Measurements from ENCODE around the gene RIN3. TPM values are rescaled to one million over a fixed set of nuclear protein-coding genes. Genes with fewer than 3 reads are reported as not detected.

The RIN3 gene
- total RNA-seq, 1 donor from 2014 or later = 6.9 TPM

- no peak for DNase-seq
These were observed 61.6 kb downstream of the RIN3 start for GRCh38 chr14:92575061-92575747.

DNA sequence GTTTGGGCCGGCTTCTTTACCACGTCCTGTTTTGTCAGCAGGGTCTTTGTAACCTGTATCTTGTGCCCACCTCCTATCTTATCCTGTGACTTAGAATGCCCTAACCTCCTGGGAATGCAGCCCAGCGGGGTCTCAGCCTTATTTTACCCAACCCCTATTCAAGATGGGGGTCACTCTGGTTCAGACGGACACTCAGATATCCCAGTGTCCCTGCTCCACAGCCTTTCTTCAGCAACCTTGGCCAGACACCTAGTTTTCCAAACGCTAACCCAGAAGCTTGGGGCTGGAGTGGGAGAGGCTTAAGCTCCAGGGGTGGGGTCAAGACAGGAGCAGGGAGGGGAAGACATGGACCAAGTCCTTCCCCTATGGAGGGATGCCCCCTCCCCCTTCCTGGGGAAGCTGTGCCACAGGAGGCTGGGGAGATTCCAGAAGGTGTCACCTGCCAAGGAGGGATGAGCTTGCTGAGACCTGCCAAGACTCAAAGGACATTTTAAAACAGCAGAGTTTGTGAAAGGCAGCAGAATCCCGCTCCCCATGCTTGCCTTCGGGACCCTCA is 62.2 kb downstream of the RIN3 start:
- DNase-seq = no peak

- DNase-seq = no peak
These were observed 63.8 kb downstream of the RIN3 start for GRCh38 chr14:92577321-92577742.

DNA sequence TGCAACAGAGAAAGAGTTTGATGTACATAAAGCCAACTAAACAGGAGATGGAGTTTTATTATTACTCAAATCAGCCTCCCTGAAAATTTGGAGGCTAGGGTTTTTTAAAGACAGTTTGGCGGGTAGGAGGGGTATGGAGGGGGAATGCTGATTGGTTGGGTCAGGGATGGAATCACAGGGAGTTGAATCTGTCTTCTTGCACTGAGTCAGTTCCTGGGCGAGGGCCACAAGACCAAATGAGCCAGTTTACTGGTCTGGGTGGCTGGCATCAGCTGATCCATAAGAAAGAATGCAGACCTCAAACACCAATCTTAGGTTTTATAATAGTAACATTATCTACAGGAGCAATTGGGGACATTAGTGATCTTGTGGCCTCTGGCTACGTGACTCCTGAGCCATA is 64.9 kb downstream of the RIN3 start:
- no peak for DNase-seq

- no peak for DNase-seq
These were observed 65.8 kb downstream of the RIN3 start for GRCh38 chr14:92579244-92579936.

GRCh38 chr14:92581206-92581605 is 67.6 kb downstream of the RIN3 start:
- DNase-seq = no peak

- no peak for DNase-seq
These were observed 68.5 kb downstream of the RIN3 start for GRCh38 chr14:92581966-92582566.

DNA sequence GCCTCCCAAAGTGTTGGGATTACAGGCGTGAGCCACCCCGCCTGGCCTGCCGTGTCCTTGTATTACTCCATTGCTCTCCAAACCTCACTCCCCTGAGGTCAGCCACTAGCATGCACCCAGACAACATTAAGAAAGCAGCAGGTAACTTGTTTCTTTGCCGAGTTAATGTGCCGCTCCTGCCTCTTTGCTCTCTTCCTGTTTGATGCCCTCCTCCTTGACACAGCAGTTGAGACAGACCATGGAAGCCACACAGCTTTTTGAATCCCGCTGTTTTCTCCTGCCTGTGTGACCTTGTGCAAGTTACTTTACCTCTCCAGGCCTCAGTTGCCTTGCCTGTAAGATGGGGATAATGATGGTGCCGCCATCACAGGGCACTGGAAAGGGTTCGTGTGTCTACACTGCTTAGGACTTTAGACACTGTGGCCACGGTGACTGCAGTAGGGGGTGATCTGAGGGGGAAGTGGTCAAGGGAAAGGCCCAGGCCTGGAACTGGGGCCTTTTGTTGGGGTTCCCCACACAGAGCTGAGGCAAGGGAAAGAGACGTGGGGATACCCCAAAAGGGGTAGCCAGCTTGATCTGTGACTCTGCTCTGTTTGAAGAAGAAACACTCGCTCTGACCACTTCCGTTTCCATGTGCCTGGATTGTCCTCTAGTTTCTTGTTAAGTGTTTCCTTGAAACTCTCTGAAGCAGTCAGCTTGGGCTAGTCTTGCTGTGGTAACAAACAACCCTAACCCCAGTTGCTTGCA is 69.3 kb downstream of the RIN3 start:
- no peak for DNase-seq

DNA sequence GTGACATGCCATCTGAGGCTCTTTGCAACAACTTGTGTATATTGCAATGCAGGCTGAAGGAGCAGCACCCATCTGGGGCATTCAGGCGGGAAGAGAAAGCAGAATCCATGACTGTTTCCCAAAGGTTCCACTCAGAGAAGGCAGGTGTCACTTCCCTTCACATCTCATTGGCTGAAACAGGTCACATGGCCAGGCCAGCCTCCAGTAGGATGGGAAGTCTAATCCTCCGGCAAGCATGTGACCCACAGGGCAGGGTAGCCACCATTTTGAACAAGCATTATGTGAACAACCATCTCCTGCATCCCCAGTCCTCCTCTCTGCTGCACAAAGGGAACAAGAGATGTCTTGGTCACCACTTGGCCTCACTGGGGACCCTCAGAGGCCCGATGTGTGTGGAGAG is 70.6 kb downstream of the RIN3 start:
- no peak for DNase-seq

- DNase-seq = no peak
These were observed 71.2 kb downstream of the RIN3 start for GRCh38 chr14:92584816-92585215.

DNA sequence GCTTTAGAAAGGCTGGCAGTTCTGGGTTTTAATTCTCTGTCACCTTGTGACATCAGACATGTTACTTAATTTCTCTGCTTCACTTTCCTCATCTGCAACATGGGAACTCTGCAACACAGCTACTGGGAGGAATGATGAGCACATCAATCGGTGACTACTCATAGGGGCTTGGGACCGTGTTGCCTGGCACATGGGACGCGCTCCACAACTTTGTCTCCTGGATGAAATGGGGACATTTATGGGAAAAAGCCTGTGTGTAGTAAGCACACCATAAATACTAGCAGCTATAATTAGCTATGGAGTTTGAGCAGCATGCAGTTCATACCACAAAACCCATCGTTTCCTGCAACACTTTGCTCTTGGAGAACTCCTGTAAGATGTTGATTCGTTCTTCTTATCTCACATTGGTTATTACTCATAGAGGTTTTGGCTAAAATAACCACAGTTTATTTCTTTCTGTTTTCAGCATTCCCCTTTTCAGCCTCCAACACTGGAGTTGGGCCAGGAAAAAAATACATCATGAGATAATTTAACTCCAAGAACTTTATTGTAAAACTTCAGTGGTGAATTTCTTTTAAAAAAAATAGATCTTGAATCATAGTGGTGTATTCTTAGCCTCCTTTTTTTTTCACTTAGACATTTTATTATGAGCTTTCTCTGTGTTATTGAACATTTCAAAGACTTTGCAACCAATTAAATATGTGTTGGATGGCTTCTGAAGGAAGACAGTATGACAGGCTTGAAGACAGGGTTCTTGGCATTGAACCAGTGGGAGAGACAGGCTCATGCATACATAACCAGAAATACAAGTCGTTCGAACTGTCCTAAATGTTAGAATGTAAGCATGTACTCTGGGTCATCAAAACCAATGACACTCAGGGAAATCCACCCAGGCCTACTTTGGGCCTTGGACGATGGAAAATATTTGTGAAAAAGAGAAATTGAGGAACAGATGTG is 72.7 kb downstream of the RIN3 start:
- DNase-seq = peak; percentile 80

GRCh38 chr14:92586963-92587699 is 73.5 kb downstream of the RIN3 start:
- no peak for DNase-seq

DNA sequence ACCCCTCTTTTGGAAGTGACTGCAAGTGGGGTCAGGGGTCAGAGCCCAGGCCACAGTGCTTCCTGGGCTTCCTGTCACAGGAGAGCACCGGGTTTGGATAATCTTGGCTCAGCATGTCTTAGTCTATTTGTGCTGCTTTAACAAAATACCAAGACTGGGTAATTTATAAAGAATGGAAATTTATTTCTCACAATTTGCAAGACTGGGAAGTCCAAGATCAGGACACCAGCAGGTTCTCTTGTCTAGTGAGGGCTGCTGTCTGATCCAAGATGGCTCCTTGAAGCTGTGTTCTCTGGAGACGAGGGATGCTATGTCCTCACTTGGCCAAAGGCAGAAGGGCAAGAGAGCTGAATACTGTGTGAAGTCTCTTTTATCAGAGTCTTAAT is 74.1 kb downstream of the RIN3 start:
- DNase-seq = no peak

GRCh38 chr14:92589213-92589852 is 75.8 kb downstream of the RIN3 start:
- DNase-seq = peak; percentile 24

DNA sequence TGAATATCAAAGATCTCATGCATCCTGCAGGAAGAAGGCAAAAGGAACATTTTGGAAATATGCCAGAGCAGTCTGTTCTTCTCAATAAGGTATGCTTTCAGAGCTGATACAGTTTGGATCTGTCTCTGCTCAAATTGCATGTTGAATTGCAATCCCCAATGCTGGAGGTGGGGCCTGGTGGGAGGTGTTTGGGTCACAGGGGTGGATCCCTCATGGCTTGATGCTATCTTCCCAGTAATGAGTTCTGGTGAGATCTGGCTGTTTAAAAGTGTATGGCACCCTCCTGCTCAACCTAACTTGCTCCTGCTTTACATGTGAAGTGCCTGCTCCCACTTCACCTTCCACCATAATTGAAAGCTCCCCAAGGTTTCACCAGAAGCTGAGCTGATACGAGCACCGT is 76.6 kb downstream of the RIN3 start:
- DNase-seq = no peak

GRCh38 chr14:92590941-92591340 is 77.4 kb downstream of the RIN3 start:
- no peak for DNase-seq

DNA sequence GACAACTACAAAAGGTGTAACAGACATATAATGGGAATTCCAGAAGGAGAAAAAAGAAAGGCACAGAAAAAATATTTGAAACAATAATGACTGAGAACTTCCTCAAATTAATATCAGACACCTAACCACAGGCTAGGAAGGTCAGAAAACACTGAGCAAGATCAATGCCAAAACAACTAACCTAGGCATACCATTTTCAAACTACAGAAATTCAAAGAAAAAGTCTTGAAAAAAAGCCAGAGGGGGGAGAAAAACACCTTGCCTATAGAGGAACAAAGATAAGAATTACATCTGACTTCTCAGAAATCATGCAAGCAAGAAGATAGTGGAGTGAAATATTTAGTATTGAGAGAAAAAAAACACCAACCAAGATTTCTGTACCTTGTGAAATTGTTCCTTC is 77.8 kb downstream of the RIN3 start:
- no peak for DNase-seq

DNA sequence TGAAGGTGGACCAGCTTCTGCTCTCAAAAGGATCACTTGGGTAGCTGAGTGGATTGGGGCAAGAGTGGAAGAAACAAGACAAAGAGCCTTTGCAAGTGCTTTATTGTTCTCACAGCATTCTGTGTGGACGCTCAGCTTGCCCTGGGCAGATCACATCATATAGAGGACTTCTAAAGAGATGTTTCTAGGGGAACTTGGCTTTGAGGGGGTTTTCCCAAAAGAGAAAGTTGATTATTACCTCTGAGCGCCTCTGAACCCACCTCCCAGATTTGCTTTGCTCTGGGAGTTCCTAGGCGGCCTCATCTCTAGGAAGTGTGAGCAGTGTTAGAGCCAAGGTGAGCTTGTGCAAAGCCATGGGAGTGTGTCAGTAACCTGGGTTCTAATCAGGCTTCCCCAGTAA is 81.7 kb downstream of the RIN3 start:
- DNase-seq = no peak

DNA sequence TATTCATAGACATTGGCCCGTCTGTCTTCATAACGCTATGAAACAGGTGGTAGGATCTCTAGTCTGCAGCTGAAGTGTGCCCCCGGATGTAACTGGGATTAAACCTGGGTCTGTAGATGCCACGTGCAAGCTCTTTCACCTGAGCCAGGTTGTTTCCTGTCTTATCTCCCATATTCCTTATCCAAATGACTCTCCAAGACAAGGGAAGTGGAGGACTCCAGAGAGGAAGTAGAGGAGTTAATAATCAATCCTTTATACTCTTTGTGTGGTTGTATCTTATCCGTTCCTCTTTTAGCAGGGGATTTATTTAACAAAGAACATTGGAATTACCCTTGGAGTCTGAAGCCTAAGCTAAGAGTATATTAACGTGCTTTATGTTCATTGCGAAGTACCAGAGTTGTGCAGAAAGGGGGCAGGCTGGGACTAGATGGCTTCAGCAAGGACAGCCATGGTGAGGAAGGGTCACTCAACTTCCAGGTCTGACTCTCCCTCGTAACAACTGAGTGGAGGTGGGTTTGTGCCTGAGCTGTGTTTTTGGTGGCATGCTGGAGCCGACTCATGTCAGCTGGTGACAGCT is 82.8 kb downstream of the RIN3 start:
- no peak for DNase-seq
